Cardiac fibroblast (primary cell): ENCODE data around the gene COPZ1.
A peak's percentile ranks its signal among the peaks of the same experiment; 100 is the strongest.

Experiments used
- DNase-seq, 2 donors: peaks; one replicate each; pipeline versions ENCODE4 v3.0.0 to v3.0.0-alpha.2; 2010; ENCODE audit warnings: low read depth in 2 of 2
- H3K4me3 ChIP-seq, 2 donors: replicated peaks in 1 of 2; 1 replicate in 1 of 2; 2 replicates in 1 of 2; pipeline ENCODE4 v1.5.1; 2011; ENCODE audit warnings: low read depth in 2 of 2, low read length in 2 of 2, mild to moderate bottlenecking in 2 of 2, moderate library complexity in 1 of 2
- TF ChIP-seq, protein P1 (sequence below): IDR thresholded peaks from one replicate; pipeline ENCODE4 v1.5.1; 2011; ENCODE audit warnings: low read depth, mild to moderate bottlenecking, low read length, inconsistent platforms

The COPZ1 gene

DNA sequence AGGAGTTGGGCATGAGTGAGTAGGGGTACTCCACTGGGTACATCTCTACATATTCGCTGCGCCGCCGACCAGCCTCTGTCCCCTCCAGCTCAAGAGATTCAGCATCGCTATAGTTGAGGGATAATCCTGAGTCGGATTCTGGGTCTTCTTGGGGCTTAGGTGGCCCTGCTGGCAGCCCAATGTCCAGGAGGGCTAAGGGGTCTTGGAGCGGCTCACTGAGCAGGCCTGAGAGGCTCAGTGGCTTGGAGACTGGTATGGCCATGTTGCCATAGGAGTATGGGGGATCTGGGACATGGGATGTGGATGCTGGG lies 32.0 kb upstream of the COPZ1 start:
- TF ChIP-seq, protein P1, sequence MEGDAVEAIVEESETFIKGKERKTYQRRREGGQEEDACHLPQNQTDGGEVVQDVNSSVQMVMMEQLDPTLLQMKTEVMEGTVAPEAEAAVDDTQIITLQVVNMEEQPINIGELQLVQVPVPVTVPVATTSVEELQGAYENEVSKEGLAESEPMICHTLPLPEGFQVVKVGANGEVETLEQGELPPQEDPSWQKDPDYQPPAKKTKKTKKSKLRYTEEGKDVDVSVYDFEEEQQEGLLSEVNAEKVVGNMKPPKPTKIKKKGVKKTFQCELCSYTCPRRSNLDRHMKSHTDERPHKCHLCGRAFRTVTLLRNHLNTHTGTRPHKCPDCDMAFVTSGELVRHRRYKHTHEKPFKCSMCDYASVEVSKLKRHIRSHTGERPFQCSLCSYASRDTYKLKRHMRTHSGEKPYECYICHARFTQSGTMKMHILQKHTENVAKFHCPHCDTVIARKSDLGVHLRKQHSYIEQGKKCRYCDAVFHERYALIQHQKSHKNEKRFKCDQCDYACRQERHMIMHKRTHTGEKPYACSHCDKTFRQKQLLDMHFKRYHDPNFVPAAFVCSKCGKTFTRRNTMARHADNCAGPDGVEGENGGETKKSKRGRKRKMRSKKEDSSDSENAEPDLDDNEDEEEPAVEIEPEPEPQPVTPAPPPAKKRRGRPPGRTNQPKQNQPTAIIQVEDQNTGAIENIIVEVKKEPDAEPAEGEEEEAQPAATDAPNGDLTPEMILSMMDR: no peak
- DNase-seq: no peak
- no peak overlapping the region for H3K4me3 ChIP-seq

DNA sequence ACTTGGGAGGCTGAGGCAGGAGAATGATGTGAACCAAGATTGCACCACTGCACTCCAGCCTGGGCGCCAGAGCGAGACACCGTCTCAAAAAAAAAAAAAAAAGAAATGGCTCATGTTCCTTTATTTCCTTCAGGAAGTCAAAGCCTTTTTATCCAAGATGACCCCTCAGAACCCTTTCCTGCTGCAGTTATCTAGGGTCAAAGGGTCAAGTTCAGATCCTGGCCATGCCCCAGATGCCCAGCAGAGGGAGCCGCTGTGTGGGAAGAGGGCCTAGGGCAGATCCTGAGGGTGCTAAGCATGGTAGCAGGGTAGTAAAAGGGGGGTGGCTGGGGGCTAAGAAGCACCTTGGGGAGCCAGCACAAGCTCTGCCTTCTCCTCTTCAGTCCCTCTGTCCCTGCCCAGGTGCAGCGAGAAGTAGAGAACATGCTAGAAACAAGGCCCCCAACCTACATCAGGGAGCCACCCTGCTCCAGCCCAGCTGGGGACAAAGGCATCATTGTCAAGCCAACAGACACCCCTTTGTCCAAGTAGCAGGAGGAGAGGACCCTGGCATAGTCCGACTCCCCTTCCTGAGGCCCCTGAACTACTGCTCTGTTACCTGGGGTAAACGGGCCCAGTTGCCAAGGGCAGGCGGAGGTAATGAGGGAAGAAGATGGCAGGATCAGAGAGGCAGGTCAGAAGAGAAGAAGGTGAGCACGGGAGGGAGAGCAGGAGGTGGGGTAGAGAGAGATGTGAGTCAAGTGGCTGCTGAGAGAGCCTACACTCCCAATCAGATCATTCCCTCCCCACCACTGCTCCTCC lies 30.6 kb upstream of the COPZ1 start:
- TF ChIP-seq, protein P1: peak; percentile 96
- DNase-seq: peak; percentile 41 to 49
- H3K4me3 ChIP-seq: no peak overlapping the region

DNA sequence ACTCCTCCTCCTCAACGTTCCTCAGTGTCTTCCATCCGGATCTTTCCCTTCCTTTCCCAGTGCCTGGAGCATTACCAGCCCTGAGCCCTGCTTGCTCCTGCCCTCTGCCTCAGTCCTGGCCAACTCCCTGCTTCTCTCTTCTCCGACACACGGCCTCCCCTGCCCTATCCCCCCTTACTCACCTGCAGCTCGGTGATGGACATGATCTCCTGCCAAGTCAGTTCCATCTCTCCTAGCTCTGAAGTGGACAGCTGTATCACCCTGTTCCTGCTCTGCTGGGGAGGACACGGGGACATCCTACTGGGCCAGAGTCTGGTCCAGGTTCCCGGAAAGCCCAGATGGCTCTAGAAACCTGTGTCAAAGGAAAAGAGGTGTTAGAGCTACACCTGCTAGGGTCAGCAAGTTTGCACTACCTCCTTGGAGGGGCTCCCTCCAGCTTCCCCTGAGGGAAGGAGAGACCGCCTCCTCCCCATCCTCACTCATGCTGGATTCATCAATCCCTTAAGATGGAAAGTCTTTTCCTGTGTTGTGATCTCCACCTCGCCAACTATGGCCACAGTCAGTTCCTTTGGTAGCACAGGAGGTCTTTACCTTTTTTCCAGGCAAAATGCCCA lies 29.9 kb upstream of the COPZ1 start:
- no peak overlapping the region for H3K4me3 ChIP-seq
- TF ChIP-seq, protein P1: no peak
- no peak for DNase-seq

DNA sequence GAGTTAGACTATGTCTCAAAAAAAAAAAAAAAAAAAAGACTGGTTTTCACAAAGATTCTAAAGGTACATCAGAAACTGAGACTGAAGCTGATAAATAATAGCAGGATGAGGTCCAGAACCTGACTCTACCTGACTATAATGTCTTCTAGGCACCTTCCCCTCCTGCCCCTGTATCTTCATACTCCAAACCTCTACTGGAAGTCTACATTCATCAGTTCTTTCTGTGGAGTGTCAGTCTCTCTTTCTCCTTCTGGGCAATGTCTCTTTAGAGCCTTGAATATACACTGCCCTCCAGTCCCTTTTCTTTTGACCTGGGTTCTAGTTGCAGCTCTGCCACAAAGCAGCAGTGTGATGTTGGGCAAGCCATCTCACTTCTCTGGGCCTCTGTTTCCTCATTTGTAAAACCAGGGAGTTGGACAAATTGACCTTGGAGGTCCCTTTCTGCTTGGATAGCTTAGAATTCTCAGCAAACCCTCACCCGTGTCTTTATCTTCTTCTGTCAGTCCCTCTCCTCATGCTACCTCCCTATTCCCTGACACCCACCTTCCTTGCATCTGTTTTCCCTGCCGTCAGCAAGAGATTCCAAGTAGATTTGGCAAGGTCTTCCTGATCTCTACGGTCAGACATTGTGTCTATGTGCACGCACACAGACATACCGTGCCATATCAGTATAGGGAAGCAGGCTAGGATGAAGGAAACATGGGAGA lies 28.4 kb upstream of the COPZ1 start:
- H3K4me3 ChIP-seq: no peak overlapping the region

DNA sequence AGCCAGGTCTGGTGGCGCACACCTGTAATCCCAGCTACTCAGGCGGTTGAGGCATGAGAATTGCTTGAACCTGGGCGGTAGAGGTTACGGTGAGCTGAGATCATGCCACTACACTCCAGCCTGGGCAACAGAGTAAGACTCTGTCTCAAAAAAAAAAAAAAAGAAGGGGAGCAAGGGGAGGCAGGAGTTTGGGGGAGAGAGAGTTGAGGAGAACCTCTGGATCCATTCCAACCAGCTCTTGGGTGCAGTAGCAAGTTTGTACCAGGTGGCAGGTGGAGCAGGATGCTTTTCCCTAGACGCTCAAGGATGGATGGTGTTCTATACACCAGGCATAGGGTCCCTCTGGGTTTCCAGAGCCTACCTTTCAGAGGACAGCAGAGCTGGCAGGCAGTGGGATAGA lies 26.0 kb upstream of the COPZ1 start:
- DNase-seq: no peak
- no peak overlapping the region for H3K4me3 ChIP-seq
- TF ChIP-seq, protein P1: no peak

More for the DNA sequence above, 28.4 kb upstream of the COPZ1 start:
- no peak for DNase-seq
- TF ChIP-seq, protein P1: no peak

DNA sequence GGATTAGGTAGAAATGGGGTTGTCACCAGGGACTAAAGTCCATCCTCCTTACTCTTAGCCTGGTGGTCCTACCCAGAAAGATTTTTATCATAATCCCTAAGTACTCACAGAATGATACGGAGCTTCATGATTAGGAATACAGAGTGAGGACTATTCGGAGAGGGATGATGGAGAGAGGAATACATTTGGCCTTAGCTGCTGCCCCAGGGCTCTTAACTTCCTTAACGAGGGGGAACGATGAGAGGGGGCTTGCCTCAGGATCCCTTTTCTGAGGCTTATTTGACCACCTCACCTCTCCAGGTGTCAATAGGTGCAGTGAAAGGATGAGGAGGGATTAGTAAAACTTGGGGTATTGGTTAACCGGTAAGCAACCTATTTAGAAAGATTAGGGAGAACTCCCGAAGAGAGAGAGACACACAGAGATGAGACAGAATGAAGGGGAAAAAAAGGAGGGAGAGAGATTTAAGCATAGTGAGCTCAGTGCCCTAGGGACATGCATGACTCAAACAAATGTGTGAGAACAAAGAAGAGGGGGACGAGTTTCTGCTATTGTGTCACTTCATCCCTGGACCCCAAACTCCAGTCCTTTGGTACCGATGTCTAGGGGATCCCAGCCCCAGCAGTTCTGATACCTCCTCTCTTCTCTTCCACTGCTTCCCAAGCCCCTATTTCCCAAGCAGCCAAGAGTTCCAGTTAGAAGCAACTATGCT lies 25.3 kb upstream of the COPZ1 start:
- TF ChIP-seq, protein P1: no peak
- peak in 1 of 2 donors; percentile 70 for DNase-seq
- no peak overlapping the region for H3K4me3 ChIP-seq
